ENCODE measurements around the gene TOMM5. TPM values are rescaled to one million over a fixed set of nuclear protein-coding genes. Genes with fewer than 3 reads are reported as not detected.

The TOMM5 gene
- total RNA-seq, 1 donor from 2014 or later, result 103 TPM

GRCh38 chr9:37611961-37612360, 19.6 kb upstream of the TOMM5 start:
- Mint-ChIP-seq H3K36me3 (ENCODE audit: insufficient read depth) (no peaks in the 10 kb centered on the region), H3K4me3 (ENCODE audit: low read depth) (no peak overlapping the region), H3K27me3 (peaks cover 28% of the 10 kb centered on the region), H3K27ac (no peak overlapping the region), H3K4me1 (ENCODE audit: low read depth) (no peaks in the 10 kb centered on the region), H3K9me3 (ENCODE audit: low read depth) (no peaks in the 10 kb centered on the region)
- TF ChIP-seq, protein P1, sequence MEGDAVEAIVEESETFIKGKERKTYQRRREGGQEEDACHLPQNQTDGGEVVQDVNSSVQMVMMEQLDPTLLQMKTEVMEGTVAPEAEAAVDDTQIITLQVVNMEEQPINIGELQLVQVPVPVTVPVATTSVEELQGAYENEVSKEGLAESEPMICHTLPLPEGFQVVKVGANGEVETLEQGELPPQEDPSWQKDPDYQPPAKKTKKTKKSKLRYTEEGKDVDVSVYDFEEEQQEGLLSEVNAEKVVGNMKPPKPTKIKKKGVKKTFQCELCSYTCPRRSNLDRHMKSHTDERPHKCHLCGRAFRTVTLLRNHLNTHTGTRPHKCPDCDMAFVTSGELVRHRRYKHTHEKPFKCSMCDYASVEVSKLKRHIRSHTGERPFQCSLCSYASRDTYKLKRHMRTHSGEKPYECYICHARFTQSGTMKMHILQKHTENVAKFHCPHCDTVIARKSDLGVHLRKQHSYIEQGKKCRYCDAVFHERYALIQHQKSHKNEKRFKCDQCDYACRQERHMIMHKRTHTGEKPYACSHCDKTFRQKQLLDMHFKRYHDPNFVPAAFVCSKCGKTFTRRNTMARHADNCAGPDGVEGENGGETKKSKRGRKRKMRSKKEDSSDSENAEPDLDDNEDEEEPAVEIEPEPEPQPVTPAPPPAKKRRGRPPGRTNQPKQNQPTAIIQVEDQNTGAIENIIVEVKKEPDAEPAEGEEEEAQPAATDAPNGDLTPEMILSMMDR (IDR thresholded peaks at IDR 0.05; ENCODE audit: unreplicated experiment), result no peak
- no peak for DNase-seq (ENCODE audit: low spot score, unreplicated experiment)

DNA sequence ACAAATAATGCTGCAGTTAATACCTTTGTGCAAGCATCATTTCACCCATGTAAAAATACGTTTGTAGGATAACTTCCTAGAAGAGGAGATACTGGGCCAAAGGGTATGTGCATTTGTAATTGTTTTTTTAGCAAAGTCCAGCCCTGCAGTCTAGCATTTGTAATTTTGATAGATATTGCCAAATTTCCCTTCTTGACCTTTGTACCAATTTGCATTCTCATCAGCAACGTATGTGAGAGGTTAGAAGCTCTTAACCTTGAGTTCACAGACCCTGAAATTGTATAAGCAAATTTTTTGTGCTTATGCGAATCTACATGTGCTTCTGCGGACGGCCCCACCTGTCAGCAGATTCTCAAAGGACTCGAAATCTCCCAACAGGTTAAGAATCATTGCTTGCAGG, 18.6 kb upstream of the TOMM5 start:
- Mint-ChIP-seq H3K9me3 (ENCODE audit: low read depth) (no peaks in the 10 kb centered on the region), H3K4me1 (ENCODE audit: low read depth) (no peaks in the 10 kb centered on the region), H3K36me3 (ENCODE audit: insufficient read depth) (no peaks in the 10 kb centered on the region), H3K4me3 (ENCODE audit: low read depth) (no peak overlapping the region), H3K27me3 (peaks cover 34% of the 10 kb centered on the region), H3K27ac (no peak overlapping the region)
- TF ChIP-seq, protein P1 (IDR thresholded peaks at IDR 0.05; ENCODE audit: unreplicated experiment), result no peak
- DNase-seq (ENCODE audit: low spot score, unreplicated experiment), result no peak

GRCh38 chr9:37609735-37610397, 17.5 kb upstream of the TOMM5 start:
- no peak overlapping the region for H3K27ac Mint-ChIP-seq
- no peaks in the 10 kb centered on the region for H3K4me1 Mint-ChIP-seq (ENCODE audit: low read depth)
- peaks cover 36% of the 10 kb centered on the region for H3K27me3 Mint-ChIP-seq
- no peak for DNase-seq (ENCODE audit: low spot score, unreplicated experiment)
- no peak overlapping the region for H3K4me3 Mint-ChIP-seq (ENCODE audit: low read depth)
- TF ChIP-seq, protein P1 (IDR thresholded peaks at IDR 0.05; ENCODE audit: unreplicated experiment), result no peak
- no peaks in the 10 kb centered on the region for H3K9me3 Mint-ChIP-seq (ENCODE audit: low read depth)
- H3K36me3 Mint-ChIP-seq (ENCODE audit: insufficient read depth), result no peaks in the 10 kb centered on the region

- no peak overlapping the region for H3K4me3 Mint-ChIP-seq (ENCODE audit: low read depth)
- H3K27ac Mint-ChIP-seq, result no peak overlapping the region
- H3K36me3 Mint-ChIP-seq (ENCODE audit: insufficient read depth), result no peaks in the 10 kb centered on the region
- DNase-seq (ENCODE audit: low spot score, unreplicated experiment), result no peak
- H3K27me3 Mint-ChIP-seq, result peaks cover 35% of the 10 kb centered on the region
- TF ChIP-seq, protein P1 (IDR thresholded peaks at IDR 0.05; ENCODE audit: unreplicated experiment), result no peak
- H3K4me1 Mint-ChIP-seq (ENCODE audit: low read depth), result no peaks in the 10 kb centered on the region
- H3K9me3 Mint-ChIP-seq (ENCODE audit: low read depth), result no peaks in the 10 kb centered on the region
These were observed 15.9 kb upstream of the TOMM5 start for GRCh38 chr9:37608250-37608649.

GRCh38 chr9:37604296-37604695, 11.9 kb upstream of the TOMM5 start:
- no peak overlapping the region for H3K27ac Mint-ChIP-seq
- H3K36me3 Mint-ChIP-seq (ENCODE audit: insufficient read depth), result no peaks in the 10 kb centered on the region
- H3K4me1 Mint-ChIP-seq (ENCODE audit: low read depth), result no peaks in the 10 kb centered on the region
- DNase-seq (ENCODE audit: low spot score, unreplicated experiment), result no peak
- no peaks in the 10 kb centered on the region for H3K9me3 Mint-ChIP-seq (ENCODE audit: low read depth)
- H3K4me3 Mint-ChIP-seq (ENCODE audit: low read depth), result no peak overlapping the region
- H3K27me3 Mint-ChIP-seq, result peaks cover 41% of the 10 kb centered on the region
- TF ChIP-seq, protein P1 (IDR thresholded peaks at IDR 0.05; ENCODE audit: unreplicated experiment), result no peak

All from progenitor cell of endocrine pancreas (in vitro differentiated cells).